ENCODE data around the gene DDX1. TPM values are rescaled to one million over a fixed set of nuclear protein-coding genes. Genes with fewer than 3 reads are reported as not detected.
"Not testable (repeated sequence)": the region's sequence is repeated elsewhere in the genome, so short reads cannot be mapped to it uniquely, and the experiment has no call there.

Gene DDX1
- total RNA-seq, 1 donor from 2014 or later: 58.5 TPM

DNA sequence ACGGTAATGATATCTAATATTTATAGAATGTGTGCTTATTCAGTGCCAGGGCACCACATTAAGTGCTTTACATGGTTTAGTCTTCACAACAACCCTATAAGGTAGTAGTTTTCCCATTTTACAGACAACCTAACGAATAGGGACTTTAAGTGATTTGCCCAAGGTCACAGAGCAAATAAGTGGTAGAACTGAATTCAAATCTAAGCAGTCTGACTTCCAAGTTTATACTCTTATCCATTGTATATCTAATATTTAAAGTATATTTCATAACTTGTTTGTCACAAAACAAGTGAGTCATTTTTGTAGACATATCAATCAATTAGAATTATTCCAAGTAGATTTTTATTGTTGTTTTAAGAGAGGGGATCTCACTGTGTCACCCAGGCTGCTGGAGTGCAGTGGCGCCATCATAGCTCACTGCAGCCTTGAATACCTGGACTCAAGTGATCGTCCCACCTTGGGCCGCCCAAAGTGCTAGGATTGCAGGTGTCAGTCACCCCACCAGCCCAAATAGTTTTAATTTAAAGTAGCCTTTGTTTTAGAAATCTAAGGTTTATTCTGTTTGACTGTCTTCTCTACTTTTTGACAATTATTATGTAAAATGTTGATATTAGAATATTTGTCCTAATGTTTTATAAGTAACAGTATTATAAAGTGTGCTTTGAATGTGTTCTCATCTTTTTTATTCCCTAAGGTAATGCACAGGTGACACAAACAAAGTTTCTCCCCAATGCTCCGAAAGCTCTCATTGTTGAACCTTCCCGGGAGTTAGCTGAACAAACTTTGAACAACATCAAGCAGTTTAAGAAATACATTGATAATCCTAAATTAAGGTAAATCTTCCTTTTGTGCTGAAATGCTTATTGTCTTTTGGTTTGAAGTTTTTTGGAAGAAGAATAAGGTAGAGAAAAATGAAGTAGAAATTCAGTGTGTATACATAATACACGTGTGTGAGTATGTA, 15.1 kb downstream of the DDX1 start:
- Histone ChIP-seq H3K4me3 (ENCODE audit: low read depth, low read length) (no peak overlapping the region), H3K36me3 (ENCODE audit: control insufficient read depth, insufficient read depth, low read length) (peaks cover 2% of the 10 kb centered on the region), H3K27me3 (ENCODE audit: control insufficient read depth, insufficient read depth, low read length) (no peaks in the 10 kb centered on the region)
- TF ChIP-seq, protein P1, sequence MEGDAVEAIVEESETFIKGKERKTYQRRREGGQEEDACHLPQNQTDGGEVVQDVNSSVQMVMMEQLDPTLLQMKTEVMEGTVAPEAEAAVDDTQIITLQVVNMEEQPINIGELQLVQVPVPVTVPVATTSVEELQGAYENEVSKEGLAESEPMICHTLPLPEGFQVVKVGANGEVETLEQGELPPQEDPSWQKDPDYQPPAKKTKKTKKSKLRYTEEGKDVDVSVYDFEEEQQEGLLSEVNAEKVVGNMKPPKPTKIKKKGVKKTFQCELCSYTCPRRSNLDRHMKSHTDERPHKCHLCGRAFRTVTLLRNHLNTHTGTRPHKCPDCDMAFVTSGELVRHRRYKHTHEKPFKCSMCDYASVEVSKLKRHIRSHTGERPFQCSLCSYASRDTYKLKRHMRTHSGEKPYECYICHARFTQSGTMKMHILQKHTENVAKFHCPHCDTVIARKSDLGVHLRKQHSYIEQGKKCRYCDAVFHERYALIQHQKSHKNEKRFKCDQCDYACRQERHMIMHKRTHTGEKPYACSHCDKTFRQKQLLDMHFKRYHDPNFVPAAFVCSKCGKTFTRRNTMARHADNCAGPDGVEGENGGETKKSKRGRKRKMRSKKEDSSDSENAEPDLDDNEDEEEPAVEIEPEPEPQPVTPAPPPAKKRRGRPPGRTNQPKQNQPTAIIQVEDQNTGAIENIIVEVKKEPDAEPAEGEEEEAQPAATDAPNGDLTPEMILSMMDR (IDR thresholded peaks at IDR 0.05; ENCODE audit: insufficient read depth, low read length, poor library complexity, severe bottlenecking): no peak
- DNase-seq (ENCODE audit: low read depth): no peak

GRCh38 chr2:15607709-15608391, 16.2 kb downstream of the DDX1 start:
- Histone ChIP-seq H3K4me3 (ENCODE audit: low read depth, low read length) (no peak overlapping the region), H3K36me3 (ENCODE audit: control insufficient read depth, insufficient read depth, low read length) (peaks cover 2% of the 10 kb centered on the region), H3K27me3 (ENCODE audit: control insufficient read depth, insufficient read depth, low read length) (no peaks in the 10 kb centered on the region)
- TF ChIP-seq, protein P1 (IDR thresholded peaks at IDR 0.05; ENCODE audit: insufficient read depth, low read length, poor library complexity, severe bottlenecking): no peak
- DNase-seq (ENCODE audit: low read depth): no peak

DNA sequence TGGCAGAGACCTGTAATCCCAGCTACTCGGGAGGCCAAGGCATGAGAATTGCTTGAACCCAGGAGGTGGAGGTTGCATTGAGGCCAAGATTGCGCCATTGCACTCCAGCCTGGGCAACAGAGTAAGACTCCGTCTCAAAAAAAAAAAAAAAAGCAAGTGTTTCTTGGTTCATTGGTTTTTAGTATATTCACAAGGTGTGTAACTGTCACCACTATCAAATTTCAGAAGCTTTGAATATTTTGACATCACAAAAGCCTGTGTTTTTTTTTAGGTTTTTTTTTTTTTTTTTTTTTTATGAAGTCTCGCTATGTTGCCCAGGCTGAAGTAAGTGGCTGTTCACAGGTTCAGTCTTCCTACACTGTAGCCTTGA, 16.7 kb downstream of the DDX1 start:
- no peak for DNase-seq (ENCODE audit: low read depth)
- TF ChIP-seq, protein P1 (IDR thresholded peaks at IDR 0.05; ENCODE audit: insufficient read depth, low read length, poor library complexity, severe bottlenecking): no peak
- peaks cover 2% of the 10 kb centered on the region for H3K36me3 ChIP-seq (ENCODE audit: control insufficient read depth, insufficient read depth, low read length)
- no peak overlapping the region for H3K4me3 ChIP-seq (ENCODE audit: low read depth, low read length)
- H3K27me3 ChIP-seq (ENCODE audit: control insufficient read depth, insufficient read depth, low read length): no peaks in the 10 kb centered on the region

GRCh38 chr2:15609341-15610042, 17.8 kb downstream of the DDX1 start:
- Histone ChIP-seq H3K27me3 (ENCODE audit: control insufficient read depth, insufficient read depth, low read length) (no peaks in the 10 kb centered on the region), H3K36me3 (ENCODE audit: control insufficient read depth, insufficient read depth, low read length) (peaks cover 2% of the 10 kb centered on the region), H3K4me3 (ENCODE audit: low read depth, low read length) (no peak overlapping the region)
- TF ChIP-seq, protein P1 (IDR thresholded peaks at IDR 0.05; ENCODE audit: insufficient read depth, low read length, poor library complexity, severe bottlenecking): no peak
- DNase-seq (ENCODE audit: low read depth): no peak

- no peak overlapping the region for H3K4me3 ChIP-seq (ENCODE audit: low read depth, low read length)
- TF ChIP-seq, protein P1 (IDR thresholded peaks at IDR 0.05; ENCODE audit: insufficient read depth, low read length, poor library complexity, severe bottlenecking): no peak
- no peaks in the 10 kb centered on the region for H3K27me3 ChIP-seq (ENCODE audit: control insufficient read depth, insufficient read depth, low read length)
- DNase-seq (ENCODE audit: low read depth): no peak
- no peaks in the 10 kb centered on the region for H3K36me3 ChIP-seq (ENCODE audit: control insufficient read depth, insufficient read depth, low read length)
These were observed 18.8 kb downstream of the DDX1 start for GRCh38 chr2:15610430-15610952.

DNA sequence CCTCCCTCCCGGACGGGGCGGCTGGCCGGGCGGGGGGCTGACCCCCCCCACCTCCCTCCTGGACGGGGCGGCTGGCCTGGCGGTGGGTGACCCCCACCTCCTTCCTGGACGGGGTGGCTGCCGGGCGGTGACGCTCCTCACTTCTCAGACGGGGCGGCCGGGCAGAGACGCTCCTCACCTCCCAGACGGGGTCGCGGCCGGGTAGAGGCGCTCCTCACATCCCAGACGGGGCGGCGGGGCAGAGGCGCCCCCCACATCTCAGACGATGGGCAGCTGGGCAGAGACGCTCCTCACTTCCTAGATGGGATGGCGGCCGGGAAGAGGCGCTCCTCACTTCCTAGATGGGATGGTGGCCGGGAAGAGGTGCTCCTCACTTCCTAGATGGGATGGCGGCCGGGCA, 20.4 kb downstream of the DDX1 start:
- not testable (repeated sequence) for H3K4me3 ChIP-seq (ENCODE audit: low read depth, low read length); DNase-seq (ENCODE audit: low read depth); H3K36me3 ChIP-seq (ENCODE audit: control insufficient read depth, insufficient read depth, low read length)

More for the DNA sequence above, 20.4 kb downstream of the DDX1 start:
- not testable (repeated sequence) for H3K27me3 ChIP-seq (ENCODE audit: control insufficient read depth, insufficient read depth, low read length)
